Camera-type eye (tissue), 1 donor: ENCODE data around the gene UQCC5. TPM values are rescaled to one million over a fixed set of nuclear protein-coding genes. Genes with fewer than 3 reads are reported as not detected.

ENCODE experiments used
- total RNA-seq: library from RNA; depleted of rRNA; stranded (reverse); fragments of >200 nt; gene quantifications from one replicate; pipeline ENCODE4 v1.2.3, GENCODE V29; 2014

Gene UQCC5
- total RNA-seq, result 2.5 TPM

DNA sequence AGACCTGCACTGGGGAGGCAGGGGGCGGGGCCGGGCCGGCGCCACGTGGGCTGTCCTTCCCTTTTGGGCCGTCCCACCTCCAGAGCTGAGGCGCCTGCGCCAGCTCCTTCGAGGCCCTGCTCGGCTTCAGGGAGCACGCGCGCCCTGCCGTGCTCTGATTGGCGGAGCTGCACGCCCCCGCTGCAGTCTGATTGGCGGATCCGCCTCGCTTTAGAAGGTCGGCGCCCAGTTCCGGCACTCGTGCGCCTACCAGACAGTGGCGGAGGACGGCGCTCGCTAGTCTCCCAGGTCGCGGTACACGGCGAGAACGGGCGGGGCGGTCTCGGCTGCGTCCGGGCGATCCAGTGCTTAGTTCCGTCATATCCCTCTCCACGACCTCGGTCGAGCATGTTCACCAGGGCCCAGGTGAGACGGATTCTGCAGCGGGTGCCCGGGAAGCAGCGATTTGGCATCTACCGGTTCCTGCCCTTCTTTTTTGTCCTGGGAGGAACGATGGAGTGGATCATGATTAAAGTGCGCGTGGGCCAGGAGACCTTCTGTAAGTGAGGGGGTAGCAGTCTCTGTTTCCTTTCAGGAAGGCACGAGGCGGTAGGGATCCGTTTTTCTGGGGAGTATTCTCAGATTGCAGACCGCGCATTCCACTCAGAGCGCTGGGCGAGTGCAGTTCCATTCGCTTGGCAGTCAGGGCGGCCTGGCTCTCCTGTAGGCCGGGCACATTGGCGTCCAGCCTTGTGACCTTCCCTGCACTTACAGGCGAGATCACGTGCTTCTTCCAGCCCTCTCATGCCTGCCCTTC, at the start of gene UQCC5:
Gene UQCC5, plus strand, starts transcription at position 237 of the 796 bp plus-strand sequence. Its CDS starts 151 bp downstream, at position 388.

DNA sequence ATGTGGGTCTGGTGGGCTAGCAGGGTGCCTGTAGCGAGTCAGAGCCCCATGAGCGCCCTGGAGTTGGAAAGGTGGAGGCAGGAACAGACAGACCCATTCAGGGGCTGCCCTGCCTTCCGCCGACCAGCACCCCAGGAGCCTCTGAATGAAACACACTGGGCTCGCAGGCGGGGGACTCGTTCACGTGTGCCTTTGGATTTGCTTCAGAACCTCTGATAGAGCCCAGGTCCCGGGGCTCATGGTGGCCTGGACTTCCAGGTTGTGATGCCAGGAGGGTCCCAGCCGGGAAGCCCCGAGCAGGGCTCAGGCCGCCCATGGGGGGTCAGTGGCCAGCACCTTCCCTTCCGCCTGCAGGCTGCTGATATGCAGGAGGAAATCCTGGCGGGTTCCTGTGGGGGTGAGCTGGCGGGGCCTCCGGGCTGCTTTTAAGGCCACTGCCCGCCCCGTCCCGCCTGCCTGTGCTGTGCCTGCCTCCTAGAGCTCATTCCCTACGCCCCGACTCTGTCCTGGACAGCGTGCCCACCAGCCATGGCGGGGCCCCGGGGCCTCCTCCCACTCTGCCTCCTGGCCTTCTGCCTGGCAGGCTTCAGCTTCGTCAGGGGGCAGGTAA, 41.4 kb upstream of the UQCC5 start, which contains the start of gene STAB1:
Gene STAB1, plus strand, starts transcription at position 453 of the 610 bp plus-strand sequence. Its CDS starts 76 bp downstream, at position 529.

DNA sequence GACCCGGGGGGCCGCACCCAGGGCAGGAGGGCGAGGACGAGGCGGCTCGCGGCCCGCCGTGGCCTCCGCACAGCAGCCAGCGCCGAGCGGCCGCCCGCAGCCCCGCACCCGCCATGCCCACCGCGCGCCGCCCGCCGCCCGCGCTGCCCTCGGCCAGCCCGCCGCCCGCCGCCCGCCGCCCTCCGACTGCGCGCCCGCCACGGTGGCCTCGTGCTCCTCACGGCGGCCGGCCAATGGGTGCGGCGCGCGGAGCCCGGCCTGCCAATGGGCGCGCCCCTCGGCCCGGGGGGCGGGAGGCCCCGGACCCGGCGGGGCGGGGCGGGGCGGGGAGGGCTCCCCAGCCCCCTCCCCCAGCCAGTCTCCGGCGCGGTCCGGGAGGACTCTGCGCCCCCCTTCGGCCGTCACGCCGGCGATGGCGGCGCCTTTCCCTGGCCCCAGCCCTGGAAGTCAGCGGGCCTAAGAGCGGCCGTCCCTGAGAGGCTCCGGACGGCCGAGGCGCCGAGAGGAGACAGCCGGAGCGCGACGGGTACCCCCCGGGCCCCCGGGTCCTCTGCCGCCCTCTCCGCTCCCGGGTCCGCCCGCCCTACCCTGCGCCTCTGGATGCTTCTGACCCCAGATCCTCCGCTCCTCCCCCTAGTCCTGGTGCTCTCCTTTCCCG, 2.7 kb upstream of the UQCC5 start, which contains the start of gene NT5DC2:
Gene NT5DC2, minus strand, starts transcription at position 235 of the 658 bp plus-strand sequence. Its CDS starts 120 bp downstream, at position 115.

Other genes starting within 250 kb of the UQCC5 start
- 6.5 TPM for gene GLYCTK, start 248.8 kb upstream of the UQCC5 start, total RNA-seq
- 9.0 TPM for gene DNAH1, start 220.3 kb upstream of the UQCC5 start, total RNA-seq
- 58.4 TPM for gene BAP1, start 126.6 kb upstream of the UQCC5 start, total RNA-seq
- 7.1 TPM for gene PHF7, start 125.9 kb upstream of the UQCC5 start, total RNA-seq
- gene SEMA3G, start 91.5 kb upstream of the UQCC5 start, total RNA-seq, result 9.6 TPM
- 105 TPM for gene TNNC1, start 82.6 kb upstream of the UQCC5 start, total RNA-seq
- gene NISCH, start 81.0 kb upstream of the UQCC5 start, total RNA-seq, result 226 TPM
- 53.9 TPM for gene STAB1, start 41.3 kb upstream of the UQCC5 start, total RNA-seq
- gene NT5DC2, start 2.7 kb upstream of the UQCC5 start, total RNA-seq, result 62.9 TPM
- 193 TPM for gene PBRM1, start 149.3 kb downstream of the UQCC5 start, total RNA-seq
- gene GNL3, start 149.4 kb downstream of the UQCC5 start, total RNA-seq, result 96.2 TPM
- gene GLT8D1, start 169.2 kb downstream of the UQCC5 start, total RNA-seq, result 115 TPM
- gene SPCS1, start 169.5 kb downstream of the UQCC5 start, total RNA-seq, result 75.8 TPM
- 64.3 TPM for gene NEK4, start 234.3 kb downstream of the UQCC5 start, total RNA-seq
- gene ITIH1, start 241.0 kb downstream of the UQCC5 start, total RNA-seq, result not detected